Urothelium cell line (cell line): ENCODE measurements around the gene ZNF334.
A peak's percentile ranks its signal among the peaks of the same experiment; 100 is the strongest.

Experiments used
- DNase-seq: peaks from one replicate; pipeline ENCODE4 v3.0.0; 2011; ENCODE audit warnings: low spot score, mixed read lengths
- FAIRE-seq: peaks from 2 replicates; lab custom pipeline; 2011; peaks lifted over from hg19 to GRCh38; lab: Jason Lieb, UNC

Gene ZNF334

GRCh38 chr20:46488451-46488850 is 24.9 kb downstream of the ZNF334 start:
- DNase-seq (no peak), FAIRE-seq (no peak)

DNA sequence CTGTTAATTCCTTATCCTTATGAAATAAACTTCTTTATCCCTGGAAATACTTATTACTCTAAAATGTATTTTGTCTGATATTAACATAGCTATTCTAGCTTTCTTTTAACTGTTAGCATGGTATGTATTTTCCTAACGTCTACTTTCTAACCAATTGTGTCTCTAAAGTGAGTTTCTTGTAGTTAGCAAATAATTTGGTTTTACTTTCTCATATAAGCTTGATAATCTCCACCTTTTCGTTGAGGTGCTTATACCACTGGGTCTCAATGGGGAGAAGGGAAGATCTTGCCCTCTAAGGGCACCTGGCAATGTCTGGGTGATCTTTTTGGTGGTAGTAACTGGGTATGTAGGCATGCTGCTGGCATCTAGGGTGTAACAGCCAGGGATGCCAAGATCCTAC is 25.7 kb downstream of the ZNF334 start:
- FAIRE-seq = no peak
- no peak for DNase-seq

GRCh38 chr20:46485431-46485830 is 27.9 kb downstream of the ZNF334 start:
- DNase-seq = no peak
- no peak for FAIRE-seq

GRCh38 chr20:46484954-46485353 is 28.4 kb downstream of the ZNF334 start:
- DNase-seq (no peak), FAIRE-seq (no peak)

GRCh38 chr20:46483879-46484278 is 29.5 kb downstream of the ZNF334 start:
- FAIRE-seq (no peak), DNase-seq (no peak)

GRCh38 chr20:46482864-46483263 is 30.5 kb downstream of the ZNF334 start:
- DNase-seq (no peak), FAIRE-seq (peak; percentile 9)

- FAIRE-seq = no peak
- no peak for DNase-seq
Observed at GRCh38 chr20:46477640-46478039, 35.7 kb downstream of the ZNF334 start.

DNA sequence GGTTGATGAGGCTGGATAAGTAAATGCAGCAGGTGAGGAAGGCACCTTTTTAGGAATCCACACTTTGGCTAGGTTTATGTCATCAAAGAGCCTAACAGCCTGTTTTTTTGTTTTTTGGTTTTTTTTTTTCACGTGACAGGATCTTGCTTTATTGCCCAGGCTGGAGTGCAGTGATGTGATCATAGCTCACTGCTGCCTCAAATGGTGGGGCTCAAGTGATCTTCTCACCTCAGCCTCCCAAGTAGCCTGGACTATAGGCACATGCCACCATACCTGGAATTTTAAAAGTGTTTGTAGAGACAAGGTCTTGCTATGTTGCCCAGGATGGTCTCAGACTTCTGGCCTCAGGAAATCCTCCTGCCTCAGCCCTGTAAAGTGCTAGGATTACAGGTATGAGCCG is 36.1 kb downstream of the ZNF334 start:
- no peak for DNase-seq
- no peak for FAIRE-seq

- FAIRE-seq = peak; percentile 9
- DNase-seq = no peak
Observed at GRCh38 chr20:46468508-46468907, 44.9 kb downstream of the ZNF334 start.

DNA sequence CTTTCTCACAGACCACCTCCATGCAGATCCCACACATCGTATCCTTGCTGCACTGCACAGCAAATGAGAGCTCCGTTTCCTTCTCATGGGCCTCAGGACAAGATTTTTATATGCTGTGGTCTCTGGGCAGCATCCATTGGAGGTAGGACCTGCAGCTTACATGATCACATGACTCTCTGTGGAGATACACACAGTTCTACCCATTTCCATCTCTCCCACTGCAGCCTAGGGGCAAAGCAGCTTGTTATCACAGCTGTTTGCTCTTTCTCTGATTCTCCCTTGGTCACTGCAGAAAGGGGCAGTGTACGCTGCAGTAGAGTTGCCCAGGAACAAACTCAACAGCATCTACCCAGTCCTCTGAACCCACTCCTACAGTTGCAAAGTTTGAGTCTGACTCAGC is 48.9 kb downstream of the ZNF334 start:
- DNase-seq = no peak
- no peak for FAIRE-seq

GRCh38 chr20:46463852-46464251 is 49.5 kb downstream of the ZNF334 start:
- no peak for FAIRE-seq
- no peak for DNase-seq

GRCh38 chr20:46461808-46462207 is 51.6 kb downstream of the ZNF334 start:
- FAIRE-seq (no peak), DNase-seq (no peak)

DNA sequence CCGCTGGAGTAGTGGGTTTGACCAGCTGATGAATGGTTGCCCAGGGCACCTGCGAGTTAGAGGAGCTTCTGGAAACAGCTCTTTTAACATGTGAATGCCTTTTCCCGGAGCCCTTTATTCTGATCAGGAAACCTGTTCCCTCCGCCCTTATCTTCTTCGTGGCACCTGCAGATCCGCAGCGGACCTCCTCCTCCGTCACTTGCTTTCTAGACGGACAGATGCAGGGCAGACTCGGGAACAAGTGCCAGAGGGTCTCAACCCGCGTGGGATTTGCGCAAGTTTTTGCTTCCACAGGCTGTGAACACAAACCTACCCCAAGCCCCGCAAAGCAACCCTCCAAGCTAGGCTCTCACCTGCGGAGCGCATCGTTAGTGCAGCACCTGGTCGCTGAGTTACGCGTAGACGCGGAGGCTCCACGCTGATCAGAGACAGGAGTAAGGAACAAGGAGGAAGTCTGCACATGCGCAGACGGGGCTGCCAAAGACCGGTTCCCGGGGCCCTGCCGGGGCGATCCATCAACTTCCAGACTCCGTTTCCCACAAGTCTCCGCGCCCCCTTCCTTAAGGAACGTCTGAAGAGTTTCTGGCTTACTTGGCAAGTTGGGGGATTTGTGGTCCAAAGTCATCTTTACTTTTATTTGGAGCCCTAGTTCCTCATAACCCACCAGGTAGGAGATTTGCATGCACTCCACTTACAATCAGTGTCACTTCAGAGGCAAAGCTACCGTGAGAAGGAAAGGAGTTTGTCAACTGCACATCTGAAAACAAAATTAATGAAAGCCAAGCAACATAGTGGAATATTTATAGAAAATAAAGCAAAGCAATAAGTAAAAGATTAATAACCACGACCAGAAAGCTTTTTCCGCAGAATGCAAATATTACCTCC is 54.3 kb downstream of the ZNF334 start:
- peak; percentile 32 for DNase-seq
- no peak for FAIRE-seq

- DNase-seq = no peak
Observed at GRCh38 chr20:46456255-46457028, 56.9 kb downstream of the ZNF334 start.

DNA sequence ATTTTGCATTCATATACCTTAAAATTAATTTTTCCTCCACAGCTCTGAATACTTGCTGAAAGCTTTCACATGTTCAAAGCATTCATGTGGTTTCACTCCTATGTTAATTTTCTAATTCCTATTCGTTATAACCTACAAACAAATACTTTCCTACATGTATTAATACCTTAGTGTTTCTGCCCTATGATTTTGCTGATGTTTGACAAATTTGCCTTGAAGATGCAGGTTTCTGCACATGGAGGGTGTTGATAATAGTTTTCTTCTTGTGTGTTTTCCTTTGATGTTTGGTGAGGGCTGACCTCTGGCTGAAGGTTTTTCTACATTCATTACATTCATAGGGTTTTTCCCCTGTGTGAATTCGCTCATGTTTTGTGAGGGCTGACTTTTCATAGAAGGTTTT is 57.6 kb downstream of the ZNF334 start:
- DNase-seq = no peak
- no peak for FAIRE-seq

More at GRCh38 chr20:46456255-46457028, 56.9 kb downstream of the ZNF334 start:
- no peak for FAIRE-seq
